Stimulated activated CD4-positive, alpha-beta T cell treated with anti-CD3 and anti-CD28 coated beads, TNF-alpha, amount 100 ng/mL, for 48 hours (primary cell): ENCODE data around the gene WARS2.

Experiments used
- DNase-seq, 3 donors: peaks; one replicate each; pipeline ENCODE4 v3.0.0-alpha.2; 2020; ENCODE audit warnings: low read depth in 3 of 3

WARS2 gene

DNA sequence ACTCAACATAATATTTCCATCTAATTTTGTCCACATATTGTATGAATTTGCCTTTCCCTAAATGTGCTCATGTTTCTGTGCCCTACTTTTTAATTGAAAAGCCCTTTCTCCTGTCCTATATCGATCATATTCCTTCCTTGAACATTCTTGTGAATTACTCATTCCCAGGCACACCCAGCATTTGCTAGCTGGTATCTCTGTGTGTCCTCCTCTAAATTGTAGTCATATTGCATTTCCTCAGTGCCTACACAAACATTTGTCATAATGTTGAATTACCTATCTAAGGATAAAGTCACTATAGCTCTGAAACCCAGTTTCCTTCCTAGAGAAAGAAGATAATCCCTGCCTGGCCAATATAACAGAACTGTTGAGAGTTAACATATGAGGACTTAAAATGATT is 112.7 kb downstream of the WARS2 start:
- DNase-seq, result no peak

DNA sequence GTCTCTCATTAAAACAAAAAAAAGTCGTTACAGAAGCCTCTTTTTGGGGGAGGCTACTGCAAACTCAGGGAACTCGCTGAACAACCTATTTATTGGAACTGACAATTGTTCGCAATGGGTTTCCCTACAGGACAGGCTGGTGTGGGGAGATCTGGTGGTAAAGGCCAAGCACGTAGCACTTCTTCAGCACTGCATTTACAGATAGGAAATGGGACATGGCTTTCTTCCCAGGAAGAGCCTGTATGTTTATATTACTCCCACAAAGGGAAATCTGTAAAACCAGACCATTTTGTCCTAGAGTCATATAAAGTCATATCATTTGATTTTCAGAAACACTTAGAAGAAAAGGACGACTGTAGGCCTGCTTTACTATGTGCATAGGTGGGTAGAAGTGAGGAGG is 113.5 kb downstream of the WARS2 start:
- DNase-seq, result no peak

DNA sequence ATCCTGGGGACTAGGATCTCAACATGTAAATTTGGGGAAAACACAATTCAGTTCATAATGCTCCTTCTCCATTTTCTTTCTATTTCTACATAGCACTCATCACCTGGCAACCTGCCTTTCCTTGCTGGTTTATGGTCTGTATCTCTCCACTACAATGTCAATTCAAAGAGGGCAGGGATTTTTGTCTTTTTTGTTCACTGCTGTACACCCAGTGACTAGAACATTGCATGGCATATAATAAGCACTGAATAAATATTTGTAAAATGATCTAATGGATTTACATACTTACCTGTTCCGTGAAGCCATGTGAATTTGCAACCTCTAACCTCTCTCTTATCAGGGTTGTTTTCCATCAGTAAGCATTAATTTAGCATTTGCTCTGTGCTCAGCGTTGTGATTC is 124.9 kb downstream of the WARS2 start:
- no peak for DNase-seq

DNA sequence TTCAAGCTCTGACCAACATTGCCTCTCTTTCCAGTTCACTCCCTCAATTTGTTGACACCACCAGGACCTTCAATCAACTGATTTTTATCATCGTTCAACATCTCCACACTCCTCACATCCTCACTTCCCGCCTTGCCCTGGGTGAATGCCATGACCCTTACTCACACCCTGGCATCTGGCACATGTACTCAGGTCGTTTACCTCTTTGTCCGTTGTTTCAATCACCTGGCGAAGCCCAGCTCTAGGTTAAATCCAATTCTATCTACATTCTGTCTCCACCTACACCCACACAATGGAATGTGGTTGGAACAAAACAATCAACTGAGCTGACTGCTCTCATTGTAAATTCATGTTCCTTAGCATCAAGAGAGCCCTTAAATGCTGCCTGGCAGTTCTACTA is 128.1 kb downstream of the WARS2 start:
- no peak for DNase-seq

DNA sequence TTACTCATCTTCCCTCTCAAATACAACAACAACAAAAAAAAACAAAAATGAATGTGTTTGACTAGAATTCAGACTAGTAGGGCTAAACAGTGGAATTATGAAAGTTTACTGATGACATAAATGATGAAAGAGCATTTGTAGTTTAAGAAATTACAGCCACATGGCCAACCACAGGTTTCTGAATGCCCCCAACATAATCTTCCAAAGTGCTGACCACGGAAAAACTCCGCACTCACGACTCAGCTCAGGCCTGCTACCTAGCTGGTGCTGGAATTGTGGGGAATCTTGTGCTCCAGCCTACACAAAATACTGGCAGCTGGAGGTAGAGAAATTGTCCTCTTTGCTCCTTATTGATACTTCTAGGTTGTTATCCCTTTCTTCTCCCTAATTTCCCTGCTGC is 128.7 kb downstream of the WARS2 start:
- no peak for DNase-seq

DNA sequence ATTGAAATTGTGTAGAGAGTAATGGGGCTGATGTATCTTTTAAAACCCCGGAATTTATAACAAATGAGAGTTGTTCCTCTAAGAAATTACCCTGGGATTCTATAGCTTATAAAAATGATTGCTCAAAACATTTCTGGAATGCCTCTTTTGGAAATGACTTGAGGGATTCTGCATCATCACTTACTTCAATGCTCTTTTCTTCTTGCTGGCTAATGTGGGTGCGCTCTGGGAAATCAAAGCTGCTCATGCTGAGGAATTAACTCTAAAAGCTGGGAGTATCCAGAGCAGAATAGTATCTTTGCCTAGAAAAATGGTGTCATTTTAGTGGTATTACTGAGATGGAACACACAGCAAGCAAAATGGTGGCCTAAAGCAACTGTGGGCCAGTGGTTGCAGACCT is 129.3 kb downstream of the WARS2 start:
- DNase-seq, result no peak

DNA sequence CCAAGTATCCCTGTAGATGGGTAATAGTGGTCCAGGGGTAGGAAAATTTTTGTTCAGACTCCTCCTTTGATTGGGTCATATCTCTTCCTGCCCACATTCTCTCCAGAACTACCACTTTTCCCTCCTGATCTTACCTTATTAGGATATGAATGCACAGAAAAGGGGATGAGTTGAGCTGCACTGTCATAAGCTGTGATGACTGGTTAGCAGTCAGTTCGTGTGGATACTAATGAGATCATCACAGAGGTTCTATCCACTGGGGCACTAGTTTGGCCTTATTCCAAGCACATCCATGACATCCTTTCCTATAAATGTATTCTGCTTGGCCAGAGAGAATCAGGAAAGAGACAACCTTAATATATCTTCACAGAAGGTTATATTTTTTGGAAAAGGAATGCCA is 130.3 kb downstream of the WARS2 start:
- no peak for DNase-seq

DNA sequence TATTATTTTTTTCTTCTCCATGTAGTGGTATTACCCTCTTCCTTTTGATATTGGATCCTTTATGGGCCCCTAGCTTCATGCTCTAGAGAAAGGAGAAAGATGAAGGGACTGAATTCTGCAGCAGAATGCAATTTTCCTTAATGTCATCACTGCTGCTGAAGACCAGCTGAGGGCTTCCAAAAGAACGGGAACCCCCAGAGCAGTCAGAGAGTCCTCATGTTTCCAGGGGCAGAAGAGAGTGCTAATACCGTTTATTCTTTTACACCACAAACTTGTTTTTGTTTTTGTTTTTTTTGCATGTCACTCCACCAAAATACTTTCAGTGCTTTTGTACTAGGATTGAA is 131.2 kb downstream of the WARS2 start:
- DNase-seq, result no peak

DNA sequence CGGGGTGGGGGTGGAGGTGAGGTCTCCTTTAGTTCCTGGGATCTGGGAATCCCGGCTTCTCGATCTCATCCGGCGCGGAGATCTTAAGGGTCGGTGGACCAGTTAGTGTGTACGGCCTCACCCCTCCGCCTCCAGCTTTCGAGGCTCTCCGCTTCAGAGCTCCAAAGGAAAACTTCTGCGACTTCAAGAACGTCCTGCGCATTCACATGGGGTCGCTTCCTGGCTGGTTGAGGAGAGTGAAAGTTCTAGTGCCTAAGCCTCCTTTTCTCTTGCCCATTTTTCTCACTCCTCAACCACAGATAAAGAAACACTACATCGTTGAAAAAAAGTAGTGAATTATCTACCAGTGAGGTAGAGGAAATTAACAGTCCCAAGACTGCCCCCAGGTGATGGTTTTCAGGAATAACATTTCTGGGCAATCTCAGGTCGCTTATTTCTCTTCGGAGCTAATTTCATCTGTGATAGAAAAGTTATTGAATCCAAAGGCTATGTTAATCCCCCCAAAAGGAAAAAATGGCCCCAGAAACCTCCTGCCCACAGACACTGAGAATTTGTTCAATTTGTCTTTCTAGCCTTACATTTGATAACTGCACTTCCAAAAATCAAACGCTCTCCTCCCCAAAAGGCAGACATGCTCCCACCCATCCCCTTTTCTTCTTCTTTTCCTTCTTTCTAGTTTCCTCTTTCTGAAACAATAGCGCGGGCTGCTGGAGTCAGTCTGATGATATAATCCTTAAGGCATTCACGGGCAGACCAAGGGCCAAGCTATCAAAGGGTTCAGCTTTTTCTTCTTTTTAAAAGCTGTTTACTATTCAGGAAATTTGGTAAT is 131.8 kb downstream of the WARS2 start:
- DNase-seq, result no peak

DNA sequence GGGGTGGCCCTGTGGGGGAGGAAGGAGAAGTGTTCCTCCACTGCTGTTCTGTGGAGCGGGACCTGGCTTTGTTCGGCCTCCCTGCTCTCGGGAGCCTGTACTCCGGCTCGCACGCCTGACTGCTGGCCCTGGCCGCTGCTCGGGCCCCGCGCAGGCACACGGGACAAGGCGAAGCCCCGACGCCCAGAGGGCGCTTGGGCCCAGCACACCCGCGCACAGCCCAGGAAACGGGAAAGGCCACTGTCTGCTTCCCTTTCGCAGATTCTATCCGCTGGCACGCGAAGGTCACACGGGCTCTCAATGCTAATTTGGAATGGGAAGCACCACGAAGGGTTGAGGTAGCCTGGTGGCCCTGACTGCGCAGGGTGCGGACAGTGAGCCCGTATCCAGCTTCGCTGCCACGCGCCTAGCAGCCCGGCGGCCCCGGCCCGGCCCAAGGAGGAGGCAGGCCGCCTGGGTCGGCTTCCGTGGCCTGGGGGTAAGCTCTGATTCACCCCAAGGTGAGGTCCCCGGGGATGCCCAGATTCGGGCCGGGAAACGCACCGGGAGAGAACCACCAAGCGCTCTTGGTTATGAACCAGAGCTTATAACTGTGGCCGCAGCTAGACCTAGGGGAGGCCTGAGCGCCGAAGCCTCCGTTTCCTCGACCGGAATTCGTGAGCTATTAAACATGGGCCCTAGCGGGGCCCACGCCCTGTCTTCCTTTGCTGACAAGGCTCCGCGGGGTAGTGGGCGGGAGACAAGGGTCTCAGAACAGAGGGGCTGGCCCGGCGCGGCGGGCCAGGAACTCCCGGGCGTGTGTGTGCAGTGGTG is 132.6 kb downstream of the WARS2 start:
- no peak for DNase-seq

DNA sequence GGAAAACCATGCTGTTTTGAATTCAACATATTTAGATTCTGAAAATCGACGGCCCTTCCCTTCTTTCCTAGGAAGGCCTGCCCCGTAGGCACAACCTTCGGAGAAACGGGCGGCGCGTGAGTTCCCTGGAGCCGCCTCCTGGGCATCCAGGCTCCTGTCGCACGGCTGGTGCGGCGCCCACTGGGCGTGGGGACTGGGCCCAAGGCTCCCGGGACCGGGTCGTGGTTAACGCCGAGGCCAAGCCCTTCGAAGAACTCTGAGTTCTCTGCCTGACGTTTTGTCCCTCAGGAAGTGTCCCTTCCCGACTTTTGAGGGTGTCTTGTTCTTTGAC is 133.1 kb downstream of the WARS2 start:
- no peak for DNase-seq

DNA sequence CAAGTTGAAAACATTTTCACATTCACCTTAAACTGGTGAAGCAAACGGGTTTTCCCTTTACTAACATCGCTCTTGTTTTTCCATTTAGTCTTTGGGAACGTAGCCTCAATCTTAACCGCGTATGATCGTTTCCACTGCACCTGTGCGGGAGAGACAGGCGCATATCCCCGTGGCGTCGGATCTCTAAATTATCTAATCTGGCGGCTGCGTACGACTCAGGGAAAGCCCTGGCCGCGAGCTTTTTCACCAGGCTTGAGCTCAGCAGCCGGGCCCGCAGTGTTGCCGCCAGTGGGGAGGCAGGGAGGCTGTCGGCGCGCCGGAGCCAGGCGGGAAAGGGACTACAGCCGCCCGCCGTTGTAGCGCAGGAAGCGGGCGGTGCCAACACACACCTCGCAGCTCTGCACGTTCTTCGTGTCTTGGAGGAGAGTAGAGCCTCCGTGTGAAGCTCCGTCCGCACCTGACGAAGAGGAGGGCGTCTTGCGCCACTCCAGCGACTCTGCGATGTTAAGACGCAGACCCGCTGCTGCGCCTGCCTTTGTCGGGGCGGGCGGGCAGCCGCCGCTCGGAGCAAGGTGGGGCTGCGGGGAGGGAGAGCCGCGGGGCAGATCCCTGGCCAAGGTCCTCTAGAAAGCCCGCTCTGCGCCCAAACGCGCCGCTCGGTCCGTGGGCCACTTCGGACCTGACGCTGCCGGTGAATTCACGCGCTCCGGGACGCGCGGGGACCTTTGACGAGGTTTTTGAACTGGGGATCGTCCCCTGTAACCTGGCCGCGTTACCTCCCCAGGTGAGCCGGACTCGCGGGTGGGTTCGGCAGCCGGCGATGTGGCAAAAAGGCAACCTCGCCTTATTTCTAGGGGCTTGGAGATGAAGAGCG is 133.8 kb downstream of the WARS2 start:
- DNase-seq, result no peak

DNA sequence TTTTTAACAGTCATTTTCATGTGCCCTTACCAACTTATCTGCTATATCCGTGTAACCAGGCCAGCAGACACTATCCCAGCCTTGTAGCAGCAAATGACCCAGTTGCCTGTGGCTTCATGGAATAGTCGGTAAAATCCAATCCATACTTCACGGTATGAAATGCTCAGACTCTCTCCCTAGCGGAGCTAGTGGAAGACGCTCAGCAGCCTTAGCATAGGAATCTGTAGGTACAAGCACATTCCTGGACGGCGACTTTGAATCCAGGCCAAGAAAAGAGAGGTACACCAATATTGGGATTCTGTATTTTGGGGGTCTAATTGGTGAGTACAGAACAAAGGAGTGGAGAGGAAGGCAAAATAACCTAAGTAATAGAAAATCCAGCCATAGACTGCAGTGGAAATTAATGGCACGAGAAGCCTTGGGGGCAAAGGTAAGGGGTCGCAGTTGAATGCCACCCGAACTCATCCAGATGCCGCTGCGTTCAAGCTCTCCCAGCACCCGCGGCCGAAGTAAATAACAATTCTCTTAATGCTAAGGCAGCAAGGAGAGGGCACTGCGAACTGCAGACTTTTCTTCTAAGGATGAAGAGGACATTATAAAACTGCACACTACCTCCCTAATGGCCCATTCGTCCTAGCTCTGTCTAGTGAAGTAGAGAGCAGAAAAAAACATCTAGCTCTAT is 134.6 kb downstream of the WARS2 start:
- no peak for DNase-seq

DNA sequence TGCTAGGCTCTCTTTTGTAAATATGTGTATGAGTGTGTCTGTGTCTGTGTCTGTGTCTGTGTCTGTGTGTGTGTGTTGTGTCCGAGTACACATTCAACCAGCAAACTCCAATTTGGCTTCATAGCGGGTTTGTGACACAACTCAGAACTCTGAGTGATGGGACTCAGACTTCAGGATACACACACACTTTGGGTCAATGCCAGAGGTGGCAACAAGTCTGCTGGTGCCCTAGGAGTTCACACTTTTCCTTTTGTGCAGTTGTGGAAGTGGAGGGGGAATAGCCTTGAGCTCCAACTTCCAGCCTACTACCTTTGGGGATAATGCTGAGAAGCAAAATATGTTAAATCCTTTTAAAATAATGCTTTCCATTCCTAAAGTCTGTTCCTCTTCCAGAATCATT is 135.7 kb downstream of the WARS2 start:
- no peak for DNase-seq

DNA sequence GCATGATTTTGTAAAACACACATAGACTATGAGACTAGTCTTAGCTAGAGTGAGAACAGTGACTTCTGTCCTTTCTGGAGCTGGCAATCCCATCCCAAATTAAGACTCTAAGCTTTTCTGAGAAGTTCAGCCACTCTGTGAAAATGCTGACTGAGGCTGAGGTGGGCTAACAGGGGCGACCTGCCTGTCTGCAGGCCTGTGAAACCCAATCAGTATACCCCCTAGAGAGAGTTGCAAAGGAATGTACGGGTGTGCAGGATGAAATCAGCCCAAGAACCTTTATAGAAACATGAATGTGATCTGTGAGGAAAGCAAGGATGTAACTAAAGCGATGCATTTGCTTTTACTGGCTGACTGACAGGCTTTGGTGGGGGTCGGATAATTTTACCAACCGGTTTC is 136.3 kb downstream of the WARS2 start:
- no peak for DNase-seq

DNA sequence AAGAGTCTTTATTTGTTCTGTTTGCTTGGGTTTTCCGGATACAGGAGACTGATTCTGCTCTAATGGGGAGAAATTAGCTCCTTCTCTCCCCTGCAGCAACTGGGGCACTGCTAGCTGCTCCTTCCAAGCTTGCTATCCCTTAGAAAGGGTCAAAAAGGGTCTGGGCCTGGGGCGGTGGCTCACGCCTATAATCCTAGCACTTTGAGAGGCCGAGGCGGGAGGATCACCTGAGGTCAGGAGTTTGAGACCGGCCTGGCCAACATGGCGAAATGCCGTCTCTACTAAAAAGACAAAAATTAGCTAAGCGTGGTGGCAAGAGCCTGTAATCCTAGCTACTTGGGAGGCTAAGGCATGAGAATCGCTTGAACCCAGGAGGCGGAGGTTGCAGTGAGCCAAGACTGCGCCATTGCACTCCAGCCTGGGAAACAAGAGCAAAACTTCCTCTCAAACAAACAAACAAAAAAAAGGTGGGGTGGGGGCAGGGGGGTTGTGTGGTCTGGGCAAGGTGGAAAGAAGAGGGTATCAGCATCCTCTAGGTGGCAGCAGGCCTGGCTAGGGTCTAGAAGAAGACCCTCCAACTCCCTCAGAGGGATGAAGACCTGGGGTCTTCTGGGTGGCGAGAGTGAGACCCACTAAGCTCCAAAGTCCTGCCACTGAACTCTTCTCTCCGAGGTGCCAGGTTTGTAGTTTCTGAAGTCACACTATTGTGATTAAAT is 136.9 kb downstream of the WARS2 start:
- DNase-seq, result no peak

DNA sequence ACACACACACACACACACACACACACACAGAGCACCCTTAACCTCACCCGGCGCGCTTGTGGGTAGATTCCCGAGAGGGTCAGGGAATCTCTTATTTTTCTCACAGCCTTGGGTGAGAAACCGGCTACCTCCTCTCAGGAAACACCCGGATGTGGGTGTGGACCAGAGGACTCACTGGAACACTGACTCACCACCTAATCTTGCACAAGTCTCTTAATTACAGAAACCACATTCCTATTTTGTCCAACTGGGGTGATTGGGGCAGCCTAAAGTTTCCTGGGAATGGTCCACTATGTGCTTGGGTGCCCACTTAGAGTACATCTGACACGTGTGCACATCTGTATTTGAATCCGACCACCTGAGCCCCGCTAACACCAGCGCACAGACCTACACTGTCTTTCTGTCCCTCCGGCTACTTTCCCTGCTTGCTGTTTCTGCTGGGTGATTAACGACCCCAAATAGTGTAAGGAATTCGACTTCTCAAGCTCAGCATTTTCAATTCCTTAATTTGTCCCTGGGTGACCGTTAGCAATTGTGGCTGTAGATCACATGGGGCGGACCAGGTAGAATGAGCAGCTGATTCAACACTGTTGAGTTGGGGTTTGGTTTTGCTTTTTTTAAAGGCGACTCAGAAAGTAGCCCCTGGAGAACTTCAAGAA is 138.3 kb downstream of the WARS2 start:
- DNase-seq, result no peak

DNA sequence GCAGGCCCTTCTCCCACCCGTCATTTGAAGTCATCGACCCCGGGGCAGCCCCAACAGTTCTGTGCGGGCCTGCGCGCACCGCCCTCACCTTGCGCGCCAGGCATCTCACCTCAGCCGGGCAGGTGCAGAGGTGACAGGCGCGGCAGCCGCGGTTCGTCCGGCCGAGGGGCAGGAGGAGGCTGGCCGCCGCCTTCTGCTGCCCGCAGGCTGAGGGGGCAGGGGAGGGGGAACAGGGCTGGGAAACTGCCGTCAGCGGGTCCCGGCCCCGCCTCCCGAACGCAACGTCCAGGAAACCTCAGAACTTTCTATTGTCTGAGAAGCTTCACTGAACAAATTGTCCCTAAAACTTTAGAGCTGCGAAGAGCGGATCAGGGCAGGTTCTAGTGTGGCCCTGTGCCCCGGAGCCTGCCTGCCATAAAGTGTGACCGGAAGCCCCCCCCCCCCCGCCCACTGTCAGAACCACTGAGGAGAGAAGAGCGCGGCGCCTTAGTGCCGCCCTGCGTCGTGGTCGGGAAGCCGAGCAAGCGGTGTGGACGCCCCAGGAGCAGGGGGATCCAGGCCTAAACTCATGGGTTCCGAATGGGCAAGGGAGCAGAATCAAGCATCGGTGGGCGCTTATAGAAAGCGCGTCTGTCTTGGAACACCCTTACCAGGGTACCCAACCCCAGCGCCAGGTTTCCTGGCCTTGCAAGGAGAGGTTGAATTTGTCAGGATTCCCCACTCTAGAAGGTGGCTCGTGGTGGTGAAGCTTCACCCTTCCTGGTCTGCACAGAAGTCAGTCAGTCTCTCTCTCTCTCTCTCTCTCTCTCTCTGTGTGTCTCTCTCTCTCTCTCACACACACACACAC is 139.0 kb downstream of the WARS2 start:
- DNase-seq, result no peak

DNA sequence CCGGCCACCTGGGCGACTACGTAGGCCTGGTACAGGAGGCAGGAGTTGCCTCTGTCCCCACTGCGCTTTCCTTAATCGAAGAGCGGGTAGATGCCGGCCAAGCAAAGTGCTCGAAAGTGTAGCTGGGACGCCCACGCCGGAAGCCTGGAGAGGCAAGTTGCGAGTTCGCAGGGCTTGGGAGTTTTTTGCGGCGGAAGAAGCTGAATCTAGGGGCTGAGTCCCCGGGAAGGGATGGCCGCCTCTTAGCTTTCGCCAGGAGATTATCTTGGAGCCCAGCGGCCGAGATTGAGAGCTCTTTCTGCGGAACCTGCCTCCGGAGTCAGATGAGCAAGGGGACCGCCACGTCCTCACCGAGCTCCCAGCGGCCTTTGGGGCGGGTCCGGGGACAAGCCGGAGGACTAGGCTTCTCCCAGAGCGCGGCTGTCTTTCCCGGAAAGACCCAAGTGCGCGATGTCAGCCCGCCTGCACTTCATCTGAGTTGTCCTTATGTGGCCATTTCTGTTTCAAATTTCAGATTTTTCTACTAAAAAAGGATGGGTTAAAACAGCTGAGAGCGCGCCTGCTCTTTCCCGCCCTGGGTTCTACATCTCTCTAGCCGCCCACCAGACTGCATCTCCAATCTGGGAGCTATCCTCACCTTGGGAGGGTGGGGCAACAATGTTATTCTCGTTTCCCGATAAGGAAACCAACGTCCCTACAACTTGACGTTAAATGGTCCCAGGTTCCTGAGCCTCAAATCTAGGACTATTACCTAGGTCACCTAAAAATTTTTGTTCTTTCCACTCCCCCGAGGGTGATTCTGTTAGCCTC is 139.9 kb downstream of the WARS2 start:
- no peak for DNase-seq
